ENCODE measurements around the gene EXOC4.

EXOC4 gene

DNA sequence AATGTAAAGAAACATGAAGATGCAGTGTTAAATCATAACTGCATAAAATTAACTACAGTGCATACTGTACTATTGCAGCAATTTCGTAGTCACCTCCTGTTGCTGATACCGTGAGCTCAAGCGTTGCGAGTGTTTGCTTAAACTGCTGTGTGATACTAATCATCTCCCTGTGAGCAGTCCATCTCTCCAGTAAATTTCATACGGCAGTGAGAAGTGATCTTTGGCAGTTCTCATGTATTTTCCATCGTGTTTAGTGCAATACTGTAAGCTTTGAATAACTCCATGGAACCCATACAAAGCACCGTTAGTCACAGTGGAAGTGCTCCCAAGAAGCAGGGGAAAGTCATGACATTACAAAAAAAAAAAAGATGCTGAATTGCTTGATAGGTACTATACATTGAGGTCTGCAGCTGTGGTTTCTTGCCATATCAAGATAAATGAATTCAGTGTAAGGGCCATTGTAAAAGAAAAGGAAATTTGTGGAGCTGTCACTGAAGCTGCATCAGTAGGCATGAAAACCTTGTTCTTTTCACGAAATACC lies 360.4 kb downstream of the EXOC4 start:
- Histone ChIP-seq H3K4me3 (no peak overlapping the region), H3K9me3 (no peaks in the 10 kb centered on the region), H3K4me1 (no peaks in the 10 kb centered on the region), H3K27ac (no peak overlapping the region), H3K36me3 (no peaks in the 10 kb centered on the region), H3K27me3 (no peaks in the 10 kb centered on the region)
- intact Hi-C loops (cut with DNase I; ENCODE audit: low total_unique reads) = no loop called here
- TF ChIP-seq, protein P1, sequence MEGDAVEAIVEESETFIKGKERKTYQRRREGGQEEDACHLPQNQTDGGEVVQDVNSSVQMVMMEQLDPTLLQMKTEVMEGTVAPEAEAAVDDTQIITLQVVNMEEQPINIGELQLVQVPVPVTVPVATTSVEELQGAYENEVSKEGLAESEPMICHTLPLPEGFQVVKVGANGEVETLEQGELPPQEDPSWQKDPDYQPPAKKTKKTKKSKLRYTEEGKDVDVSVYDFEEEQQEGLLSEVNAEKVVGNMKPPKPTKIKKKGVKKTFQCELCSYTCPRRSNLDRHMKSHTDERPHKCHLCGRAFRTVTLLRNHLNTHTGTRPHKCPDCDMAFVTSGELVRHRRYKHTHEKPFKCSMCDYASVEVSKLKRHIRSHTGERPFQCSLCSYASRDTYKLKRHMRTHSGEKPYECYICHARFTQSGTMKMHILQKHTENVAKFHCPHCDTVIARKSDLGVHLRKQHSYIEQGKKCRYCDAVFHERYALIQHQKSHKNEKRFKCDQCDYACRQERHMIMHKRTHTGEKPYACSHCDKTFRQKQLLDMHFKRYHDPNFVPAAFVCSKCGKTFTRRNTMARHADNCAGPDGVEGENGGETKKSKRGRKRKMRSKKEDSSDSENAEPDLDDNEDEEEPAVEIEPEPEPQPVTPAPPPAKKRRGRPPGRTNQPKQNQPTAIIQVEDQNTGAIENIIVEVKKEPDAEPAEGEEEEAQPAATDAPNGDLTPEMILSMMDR (IDR thresholded peaks at IDR 0.05) = no peak
- no peak for DNase-seq

GRCh38 chr7:133614251-133614650 lies 361.4 kb downstream of the EXOC4 start:
- intact Hi-C loops (cut with DNase I; ENCODE audit: low total_unique reads) = no loop called here

GRCh38 chr7:133618970-133619369 lies 366.1 kb downstream of the EXOC4 start:
- intact Hi-C loops (cut with DNase I; ENCODE audit: low total_unique reads) = no loop called here
- H3K27me3 ChIP-seq = no peaks in the 10 kb centered on the region

More at GRCh38 chr7:133614251-133614650, 361.4 kb downstream of the EXOC4 start:
- Histone ChIP-seq H3K27me3 (no peaks in the 10 kb centered on the region), H3K36me3 (no peaks in the 10 kb centered on the region), H3K27ac (no peak overlapping the region), H3K4me1 (no peaks in the 10 kb centered on the region), H3K4me3 (no peak overlapping the region), H3K9me3 (no peaks in the 10 kb centered on the region)
- TF ChIP-seq, protein P1 (IDR thresholded peaks at IDR 0.05) = no peak
- DNase-seq = no peak

GRCh38 chr7:133619491-133619890 lies 366.6 kb downstream of the EXOC4 start:
- Histone ChIP-seq H3K27ac (no peak overlapping the region), H3K4me3 (no peak overlapping the region), H3K27me3 (no peaks in the 10 kb centered on the region), H3K4me1 (no peaks in the 10 kb centered on the region), H3K36me3 (no peaks in the 10 kb centered on the region), H3K9me3 (no peaks in the 10 kb centered on the region)
- TF ChIP-seq, protein P1 (IDR thresholded peaks at IDR 0.05) = no peak
- intact Hi-C loops (cut with DNase I; ENCODE audit: low total_unique reads) = no loop called here
- no peak for DNase-seq

More at GRCh38 chr7:133618970-133619369, 366.1 kb downstream of the EXOC4 start:
- no peak overlapping the region for H3K4me3 ChIP-seq
- no peaks in the 10 kb centered on the region for H3K36me3 ChIP-seq
- H3K9me3 ChIP-seq = no peaks in the 10 kb centered on the region
- no peaks in the 10 kb centered on the region for H3K4me1 ChIP-seq
- no peak overlapping the region for H3K27ac ChIP-seq
- no peak for DNase-seq
- TF ChIP-seq, protein P1 (IDR thresholded peaks at IDR 0.05) = no peak

DNA sequence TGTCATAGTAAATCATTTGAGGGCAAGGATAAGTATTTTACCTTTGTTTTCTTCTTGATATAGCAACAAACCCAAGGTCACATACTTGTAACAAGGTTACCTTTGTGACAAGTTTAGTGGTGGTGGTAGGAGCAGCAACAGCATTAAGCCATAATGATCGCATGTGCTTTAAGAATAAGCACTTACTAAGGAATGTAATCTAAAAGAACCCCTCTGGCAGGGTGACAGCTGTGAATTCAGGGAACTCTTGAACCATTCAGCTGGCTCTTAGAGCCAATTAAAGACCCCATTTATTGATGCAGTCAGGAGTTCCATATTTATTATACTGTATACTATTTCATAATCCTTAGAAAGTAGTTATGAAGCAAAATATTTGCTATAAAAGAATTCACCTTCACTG lies 370.8 kb downstream of the EXOC4 start:
- Histone ChIP-seq H3K36me3 (no peaks in the 10 kb centered on the region), H3K4me1 (no peaks in the 10 kb centered on the region), H3K27ac (no peak overlapping the region), H3K27me3 (no peaks in the 10 kb centered on the region), H3K9me3 (no peaks in the 10 kb centered on the region), H3K4me3 (no peak overlapping the region)
- no peak for DNase-seq
- intact Hi-C loops (cut with DNase I; ENCODE audit: low total_unique reads) = no loop called here
- TF ChIP-seq, protein P1 (IDR thresholded peaks at IDR 0.05) = no peak

GRCh38 chr7:133625046-133625445 lies 372.2 kb downstream of the EXOC4 start:
- Histone ChIP-seq H3K27ac (no peak overlapping the region), H3K36me3 (peaks cover 2 to 4% (median 2%) of the 10 kb centered on the region in 3 donors), H3K4me1 (no peaks in the 10 kb centered on the region), H3K27me3 (no peaks in the 10 kb centered on the region), H3K4me3 (no peak overlapping the region), H3K9me3 (no peaks in the 10 kb centered on the region)
- no peak for DNase-seq
- TF ChIP-seq, protein P1 (IDR thresholded peaks at IDR 0.05) = no peak
- intact Hi-C loops (cut with DNase I; ENCODE audit: low total_unique reads) = no loop called here
